ENCODE results near the gene LCMT2.

DNA sequence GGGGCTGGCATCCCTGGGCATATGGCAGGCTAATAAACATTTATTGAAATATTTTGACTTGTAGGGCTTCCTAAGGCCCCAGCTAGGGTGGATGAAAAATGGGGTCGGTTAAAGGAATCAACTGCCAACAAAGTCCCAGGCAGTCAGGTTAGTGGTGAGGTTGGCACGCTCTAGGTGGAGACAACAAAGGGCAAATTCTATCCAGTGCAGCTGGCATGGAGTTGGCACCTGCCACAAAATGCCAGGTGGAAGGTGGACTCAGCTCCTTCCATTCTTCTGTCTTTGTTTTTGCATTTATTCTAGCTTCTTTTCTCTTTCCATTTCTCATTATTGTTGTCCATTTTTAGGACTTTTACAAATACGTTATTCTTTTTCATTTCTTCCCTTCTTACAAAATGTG lies 31.0 kb downstream of the LCMT2 start:
- TF ChIP-seq, protein P1, sequence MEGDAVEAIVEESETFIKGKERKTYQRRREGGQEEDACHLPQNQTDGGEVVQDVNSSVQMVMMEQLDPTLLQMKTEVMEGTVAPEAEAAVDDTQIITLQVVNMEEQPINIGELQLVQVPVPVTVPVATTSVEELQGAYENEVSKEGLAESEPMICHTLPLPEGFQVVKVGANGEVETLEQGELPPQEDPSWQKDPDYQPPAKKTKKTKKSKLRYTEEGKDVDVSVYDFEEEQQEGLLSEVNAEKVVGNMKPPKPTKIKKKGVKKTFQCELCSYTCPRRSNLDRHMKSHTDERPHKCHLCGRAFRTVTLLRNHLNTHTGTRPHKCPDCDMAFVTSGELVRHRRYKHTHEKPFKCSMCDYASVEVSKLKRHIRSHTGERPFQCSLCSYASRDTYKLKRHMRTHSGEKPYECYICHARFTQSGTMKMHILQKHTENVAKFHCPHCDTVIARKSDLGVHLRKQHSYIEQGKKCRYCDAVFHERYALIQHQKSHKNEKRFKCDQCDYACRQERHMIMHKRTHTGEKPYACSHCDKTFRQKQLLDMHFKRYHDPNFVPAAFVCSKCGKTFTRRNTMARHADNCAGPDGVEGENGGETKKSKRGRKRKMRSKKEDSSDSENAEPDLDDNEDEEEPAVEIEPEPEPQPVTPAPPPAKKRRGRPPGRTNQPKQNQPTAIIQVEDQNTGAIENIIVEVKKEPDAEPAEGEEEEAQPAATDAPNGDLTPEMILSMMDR (IDR thresholded peaks at IDR 0.05; ENCODE audit: low read depth, low read length) = no peak
- TF ChIP-seq EZH2phosphoT487 (IDR thresholded peaks at IDR 0.05; ENCODE audit: low read depth) = no peak

Measured in OCI-LY3 (cell line).